Measurements from ENCODE around the gene AP3B1. TPM values are rescaled to one million over a fixed set of nuclear protein-coding genes. Genes with fewer than 3 reads are reported as not detected.

AP3B1 gene
- total RNA-seq, 2 experiments from 2014 or later: 32.5 to 39.5 TPM

DNA sequence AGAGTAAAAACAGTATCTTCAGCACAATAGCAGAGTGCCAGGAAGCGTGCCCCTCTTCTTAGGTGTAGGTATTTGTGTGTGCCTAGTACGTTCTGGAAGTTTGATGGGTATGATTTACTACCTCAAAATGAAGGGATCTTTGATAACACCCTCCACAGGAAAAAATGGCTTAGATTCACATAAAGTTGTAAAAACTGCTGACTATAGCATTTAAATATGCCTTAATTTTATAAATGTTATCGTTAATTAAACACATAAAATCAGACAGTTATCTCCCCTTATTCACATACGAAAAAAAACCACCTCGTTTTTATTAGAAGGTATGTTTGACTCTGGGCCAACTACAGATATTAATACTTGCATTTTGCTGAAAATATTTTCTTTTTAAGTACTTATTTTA is 274.8 kb downstream of the AP3B1 start:
- no peaks in the 10 kb centered on the region for H3K9me2 ChIP-seq (ENCODE audit: insufficient read depth, low read length)
- no peaks in the 10 kb centered on the region for H3K9me3 ChIP-seq (ENCODE audit: low read length)
- no peak overlapping the region for H2AFZ ChIP-seq (ENCODE audit: low read length)
- TF ChIP-seq, protein P1, sequence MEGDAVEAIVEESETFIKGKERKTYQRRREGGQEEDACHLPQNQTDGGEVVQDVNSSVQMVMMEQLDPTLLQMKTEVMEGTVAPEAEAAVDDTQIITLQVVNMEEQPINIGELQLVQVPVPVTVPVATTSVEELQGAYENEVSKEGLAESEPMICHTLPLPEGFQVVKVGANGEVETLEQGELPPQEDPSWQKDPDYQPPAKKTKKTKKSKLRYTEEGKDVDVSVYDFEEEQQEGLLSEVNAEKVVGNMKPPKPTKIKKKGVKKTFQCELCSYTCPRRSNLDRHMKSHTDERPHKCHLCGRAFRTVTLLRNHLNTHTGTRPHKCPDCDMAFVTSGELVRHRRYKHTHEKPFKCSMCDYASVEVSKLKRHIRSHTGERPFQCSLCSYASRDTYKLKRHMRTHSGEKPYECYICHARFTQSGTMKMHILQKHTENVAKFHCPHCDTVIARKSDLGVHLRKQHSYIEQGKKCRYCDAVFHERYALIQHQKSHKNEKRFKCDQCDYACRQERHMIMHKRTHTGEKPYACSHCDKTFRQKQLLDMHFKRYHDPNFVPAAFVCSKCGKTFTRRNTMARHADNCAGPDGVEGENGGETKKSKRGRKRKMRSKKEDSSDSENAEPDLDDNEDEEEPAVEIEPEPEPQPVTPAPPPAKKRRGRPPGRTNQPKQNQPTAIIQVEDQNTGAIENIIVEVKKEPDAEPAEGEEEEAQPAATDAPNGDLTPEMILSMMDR (conservative IDR thresholded peaks at IDR 0.05; ENCODE audit: low read length): no peak
- no peak for TF ChIP-seq EZH2phosphoT487 (IDR thresholded peaks at IDR 0.05; ENCODE audit: borderline replicate concordance, low read depth, low read length)
- H3K4me2 ChIP-seq (ENCODE audit: low read length): no peak overlapping the region
- no peak overlapping the region for H3K4me3 ChIP-seq (ENCODE audit: low read depth, low read length, poor library complexity, severe bottlenecking)
- no TSS peak for BruUV-seq (replicated peaks)
- no peaks in the 10 kb centered on the region for H3K4me1 ChIP-seq (ENCODE audit: insufficient read depth, low read length, poor library complexity, severe bottlenecking)
- DNase-seq (ENCODE audit: low spot score): no peak
- no peak overlapping the region for H3K27ac ChIP-seq (ENCODE audit: low read depth, low read length, poor library complexity, severe bottlenecking)
- no peaks in the 10 kb centered on the region for H3K79me2 ChIP-seq (ENCODE audit: insufficient read depth, low read depth, low read length)
- CTCF ChIA-PET (ENCODE audit: unreplicated experiment): no interaction called here
- H3K36me3 ChIP-seq (ENCODE audit: insufficient read depth, low read length): no peaks in the 10 kb centered on the region
- POLR2A ChIA-PET: no interaction called here
- H4K20me1 ChIP-seq (ENCODE audit: insufficient read depth, low read length): no peaks in the 10 kb centered on the region
- intact Hi-C loops (cut with micrococcal nuclease; ENCODE audit: unreplicated experiment): no loop called here

DNA sequence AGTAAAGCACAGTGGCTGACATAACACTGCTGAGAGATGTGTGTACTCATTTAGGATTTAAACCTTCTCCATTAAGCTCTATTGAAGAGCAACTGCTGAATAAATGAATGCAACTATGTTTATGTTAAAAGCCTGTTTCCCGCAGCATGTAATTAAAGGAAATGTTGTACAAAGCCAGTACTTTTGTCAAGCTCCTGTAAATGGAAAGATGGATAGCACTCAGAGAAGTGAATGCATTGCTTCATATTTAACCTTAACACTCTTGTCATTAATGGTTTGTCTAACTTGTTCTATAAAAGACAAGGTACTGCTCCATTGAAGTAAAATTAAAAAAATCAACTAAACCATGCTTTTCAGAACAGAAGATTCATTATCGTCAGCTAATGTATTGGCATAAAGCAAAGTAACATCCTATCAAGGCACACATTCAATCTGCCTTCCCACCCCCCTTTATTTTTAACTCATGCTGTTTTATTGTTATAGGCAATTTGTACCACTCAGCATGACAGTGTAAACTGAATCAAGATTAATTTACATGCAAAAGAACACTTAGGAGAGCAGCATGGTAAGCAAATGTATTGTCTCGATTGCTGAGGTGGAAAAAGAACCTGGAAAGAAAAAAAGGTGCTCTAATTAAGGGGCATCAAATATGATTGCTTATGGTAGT is 277.5 kb downstream of the AP3B1 start:
- no peak overlapping the region for H3K27ac ChIP-seq (ENCODE audit: low read depth, low read length, poor library complexity, severe bottlenecking)
- ChIA-PET CTCF (ENCODE audit: unreplicated experiment) (no interaction called here), POLR2A (interaction anchor here (1.1 kb wide), 1 partner anchor 17 kb away, joined by 3 read pairs; no protein-coding TSS in a partner anchor)
- H3K4me1 ChIP-seq (ENCODE audit: insufficient read depth, low read length, poor library complexity, severe bottlenecking): no peaks in the 10 kb centered on the region
- H4K20me1 ChIP-seq (ENCODE audit: insufficient read depth, low read length): no peaks in the 10 kb centered on the region
- DNase-seq (ENCODE audit: low spot score): no peak
- H3K9me3 ChIP-seq (ENCODE audit: low read length): no peaks in the 10 kb centered on the region
- no peak overlapping the region for H3K4me3 ChIP-seq (ENCODE audit: low read depth, low read length, poor library complexity, severe bottlenecking)
- H3K79me2 ChIP-seq (ENCODE audit: insufficient read depth, low read depth, low read length): no peaks in the 10 kb centered on the region
- intact Hi-C loops (cut with micrococcal nuclease; ENCODE audit: unreplicated experiment): no loop called here
- TF ChIP-seq, protein P1 (conservative IDR thresholded peaks at IDR 0.05; ENCODE audit: low read length): no peak
- TF ChIP-seq EZH2phosphoT487 (IDR thresholded peaks at IDR 0.05; ENCODE audit: borderline replicate concordance, low read depth, low read length): no peak
- H2AFZ ChIP-seq (ENCODE audit: low read length): no peak overlapping the region
- no peaks in the 10 kb centered on the region for H3K9me2 ChIP-seq (ENCODE audit: insufficient read depth, low read length)
- H3K4me2 ChIP-seq (ENCODE audit: low read length): no peak overlapping the region
- BruUV-seq (replicated peaks): no TSS peak
- no peaks in the 10 kb centered on the region for H3K36me3 ChIP-seq (ENCODE audit: insufficient read depth, low read length)

DNA sequence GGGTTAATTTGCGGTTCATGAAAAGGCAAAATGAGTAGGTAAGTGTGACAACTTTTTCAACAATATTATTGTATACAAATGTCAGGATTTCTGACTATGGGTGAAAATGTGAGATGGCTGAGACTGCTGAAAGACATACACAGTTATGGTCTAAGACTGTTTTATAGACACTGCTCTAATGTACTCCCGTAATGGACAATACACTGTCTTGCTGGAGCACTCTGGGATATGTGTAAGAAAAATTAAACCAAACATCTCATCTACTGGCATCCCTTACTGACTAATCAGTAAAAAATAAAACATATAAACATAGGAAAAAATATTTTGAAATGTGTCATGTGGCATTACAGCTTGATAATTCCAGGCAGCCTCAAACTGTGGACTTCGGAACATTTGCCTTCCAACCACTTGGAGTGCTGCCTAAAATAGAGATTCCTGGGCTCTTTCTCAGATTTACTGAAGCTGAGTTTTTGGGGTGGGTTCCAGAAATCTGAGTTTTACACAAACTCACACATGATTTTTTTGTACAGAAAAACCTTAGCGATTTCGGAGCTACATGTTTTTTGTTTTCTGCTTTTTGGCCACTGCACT is 284.5 kb downstream of the AP3B1 start:
- H4K20me1 ChIP-seq (ENCODE audit: insufficient read depth, low read length): no peaks in the 10 kb centered on the region
- intact Hi-C loops (cut with micrococcal nuclease; ENCODE audit: unreplicated experiment): loop anchor here (5.0 kb wide), 1 partner anchor 152 kb away; no protein-coding TSS in a partner anchor

More for the DNA sequence above, 284.5 kb downstream of the AP3B1 start:
- H3K4me2 ChIP-seq (ENCODE audit: low read length): no peak overlapping the region
- no TSS peak for BruUV-seq (replicated peaks)
- no peak overlapping the region for H3K27ac ChIP-seq (ENCODE audit: low read depth, low read length, poor library complexity, severe bottlenecking)
- TF ChIP-seq EZH2phosphoT487 (IDR thresholded peaks at IDR 0.05; ENCODE audit: borderline replicate concordance, low read depth, low read length): no peak
- TF ChIP-seq, protein P1 (conservative IDR thresholded peaks at IDR 0.05; ENCODE audit: low read length): no peak
- POLR2A ChIA-PET: interaction anchor here (0.7 to 1.1 kb wide), 2 partner anchors 214 to 517 kb away, joined by 3 read pairs; no protein-coding TSS in a partner anchor
- H3K36me3 ChIP-seq (ENCODE audit: insufficient read depth, low read length): no peaks in the 10 kb centered on the region
- H3K79me2 ChIP-seq (ENCODE audit: insufficient read depth, low read depth, low read length): no peaks in the 10 kb centered on the region
- no peak overlapping the region for H2AFZ ChIP-seq (ENCODE audit: low read length)
- H3K9me3 ChIP-seq (ENCODE audit: low read length): no peaks in the 10 kb centered on the region
- no peak overlapping the region for H3K4me3 ChIP-seq (ENCODE audit: low read depth, low read length, poor library complexity, severe bottlenecking)
- H3K9me2 ChIP-seq (ENCODE audit: insufficient read depth, low read length): no peaks in the 10 kb centered on the region
- DNase-seq (ENCODE audit: low spot score): no peak
- no peaks in the 10 kb centered on the region for H3K4me1 ChIP-seq (ENCODE audit: insufficient read depth, low read length, poor library complexity, severe bottlenecking)
- CTCF ChIA-PET (ENCODE audit: unreplicated experiment): no interaction called here

Measured in OCI-LY7 (cell line).